HG03565 (cell line): ENCODE data around the gene DOCK9.

Experiments
- ATAC-seq: cut with Tn5 transposase; IDR thresholded peaks from one replicate; pipeline ENCODE4 v1.9.1; 2021; ENCODE audit warnings: mild to moderate bottlenecking, moderate library complexity; ENCODE audit not compliant: unreplicated experiment

Gene DOCK9

DNA sequence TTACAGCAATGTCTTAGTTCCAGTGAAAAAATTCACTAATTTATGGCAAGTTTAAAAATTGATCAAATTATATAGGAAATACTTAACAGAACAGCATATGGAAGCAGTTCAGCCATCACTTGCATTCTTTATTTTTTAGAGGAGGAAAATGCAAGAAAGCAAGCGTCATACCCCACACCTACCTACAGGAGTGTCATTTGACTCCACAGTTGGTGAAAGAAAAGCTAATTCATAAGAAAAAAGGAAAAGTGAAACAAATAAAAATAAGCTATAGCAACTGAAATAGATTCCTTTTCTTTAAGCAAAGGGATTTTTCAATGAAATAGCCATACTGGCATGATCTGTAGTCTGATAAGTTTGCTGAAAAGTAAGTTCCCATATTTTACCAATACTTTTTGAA is 111.0 kb downstream of the DOCK9 start:
- no peak for ATAC-seq

GRCh38 chr13:98860491-98860890 is 117.4 kb downstream of the DOCK9 start:
- ATAC-seq = no peak

- ATAC-seq = no peak
Observed at GRCh38 chr13:98858191-98858590, 119.7 kb downstream of the DOCK9 start.

DNA sequence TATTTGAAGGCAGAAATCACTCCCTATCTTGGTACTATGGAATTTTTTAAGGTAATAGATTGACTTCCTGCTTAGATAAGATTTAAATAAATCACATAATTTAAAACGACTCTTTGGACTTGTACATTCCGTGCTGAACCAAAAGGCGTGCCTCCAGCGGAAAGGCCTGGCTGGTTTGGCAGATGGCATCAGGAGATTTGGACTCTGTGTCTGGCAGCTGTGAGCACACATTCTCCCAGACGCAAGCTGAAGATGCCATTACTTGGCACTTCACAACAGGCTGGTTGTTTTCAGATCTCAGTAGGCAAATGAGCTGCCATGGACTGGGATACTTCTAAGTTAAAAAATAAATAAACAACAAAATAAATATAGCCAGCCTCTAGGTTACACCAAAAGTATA is 120.9 kb downstream of the DOCK9 start:
- no peak for ATAC-seq

DNA sequence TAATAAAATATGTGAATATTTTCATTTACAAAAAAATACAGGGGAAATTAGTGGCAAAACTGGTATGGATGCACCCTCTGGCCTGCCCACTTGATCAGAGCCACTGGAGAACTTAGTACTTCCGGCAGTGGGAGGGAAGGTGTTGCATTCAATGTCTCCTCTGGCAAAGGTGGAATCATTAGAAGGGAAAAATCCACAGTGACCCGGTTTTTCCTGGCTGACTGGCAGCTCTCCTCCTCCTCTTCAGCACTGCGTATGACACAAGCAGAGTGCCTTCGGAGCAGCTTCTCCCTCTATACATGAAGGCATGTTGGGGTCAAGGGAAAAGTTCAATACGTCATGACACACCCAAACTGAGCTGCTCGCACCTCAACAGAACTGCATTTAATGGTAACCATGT is 123.4 kb downstream of the DOCK9 start:
- no peak for ATAC-seq

GRCh38 chr13:98853771-98854221 is 124.1 kb downstream of the DOCK9 start:
- ATAC-seq = peak; percentile 99

DNA sequence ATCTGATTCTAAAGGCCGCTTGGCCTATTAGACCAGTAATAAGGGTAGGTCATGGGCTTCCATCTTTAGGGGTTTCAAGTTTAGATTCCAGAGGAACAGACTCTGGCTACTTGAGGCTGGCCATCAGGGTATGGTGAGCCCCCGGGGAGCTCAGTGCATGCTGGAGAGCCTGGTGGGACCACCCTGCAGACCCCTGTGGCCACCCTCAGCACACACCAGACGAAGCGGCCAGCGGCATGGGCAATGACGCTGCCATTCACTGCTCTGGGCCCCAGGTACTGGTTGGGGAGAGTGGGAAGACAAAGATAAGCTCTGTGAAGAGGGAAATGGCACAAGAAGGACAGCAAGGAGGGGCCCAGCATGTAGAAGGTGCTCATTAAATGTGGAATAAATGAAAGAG is 126.6 kb downstream of the DOCK9 start:
- no peak for ATAC-seq

DNA sequence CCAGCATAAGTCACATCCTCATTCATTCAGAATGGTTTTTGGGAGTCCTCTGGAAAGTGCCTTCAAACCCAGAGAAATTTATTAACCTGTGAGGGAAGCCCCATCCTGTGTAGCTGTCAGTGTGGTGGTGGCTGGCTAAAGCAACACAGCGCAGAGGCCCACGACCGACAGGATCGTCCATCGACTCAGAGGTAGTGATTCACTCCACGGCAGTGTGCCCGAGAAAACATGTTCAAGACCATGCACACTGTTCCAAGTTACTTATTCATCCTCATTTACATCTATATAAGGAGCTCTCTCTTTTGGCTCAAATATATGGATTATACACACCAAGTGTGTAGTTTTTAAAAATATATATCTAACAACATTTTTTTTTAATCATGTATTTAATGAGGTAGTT is 129.1 kb downstream of the DOCK9 start:
- ATAC-seq = no peak

DNA sequence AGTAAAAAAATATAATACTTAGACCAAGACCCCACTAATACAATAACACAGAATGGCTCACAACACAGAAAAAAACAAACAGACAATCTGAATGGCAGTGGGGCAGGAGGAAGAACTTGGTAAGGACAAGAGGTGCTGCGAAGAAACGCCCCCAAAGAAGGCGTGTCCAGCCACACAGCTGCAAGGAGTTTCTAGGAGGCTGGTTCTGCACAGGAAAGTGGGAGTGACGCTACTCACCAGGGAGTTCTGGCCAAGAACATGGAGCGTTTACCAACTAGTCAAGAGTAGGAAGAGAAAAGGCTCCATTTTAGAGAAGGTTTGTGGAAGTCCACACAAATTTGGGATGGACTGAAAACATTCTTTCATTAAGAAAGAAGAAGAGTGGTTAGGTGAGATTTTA is 130.1 kb downstream of the DOCK9 start:
- no peak for ATAC-seq

DNA sequence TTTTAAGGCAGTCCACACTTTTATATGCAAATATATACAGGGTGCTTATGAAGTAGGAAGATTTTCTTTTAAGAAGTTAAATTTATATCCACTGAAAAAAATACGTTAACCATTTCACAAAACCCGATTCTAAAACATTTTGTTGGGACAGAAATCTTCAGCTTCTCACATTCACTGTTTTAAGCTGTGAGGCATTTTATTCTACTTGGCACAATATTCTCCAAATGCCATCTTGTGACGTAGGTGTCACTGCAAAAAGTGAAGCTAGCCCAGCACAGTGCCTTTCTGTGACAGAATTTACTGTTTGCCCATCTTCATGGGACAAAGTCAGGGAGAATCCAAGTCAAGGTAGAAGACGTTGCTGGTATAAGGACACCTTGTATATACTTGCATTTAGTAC is 130.9 kb downstream of the DOCK9 start:
- ATAC-seq = no peak

DNA sequence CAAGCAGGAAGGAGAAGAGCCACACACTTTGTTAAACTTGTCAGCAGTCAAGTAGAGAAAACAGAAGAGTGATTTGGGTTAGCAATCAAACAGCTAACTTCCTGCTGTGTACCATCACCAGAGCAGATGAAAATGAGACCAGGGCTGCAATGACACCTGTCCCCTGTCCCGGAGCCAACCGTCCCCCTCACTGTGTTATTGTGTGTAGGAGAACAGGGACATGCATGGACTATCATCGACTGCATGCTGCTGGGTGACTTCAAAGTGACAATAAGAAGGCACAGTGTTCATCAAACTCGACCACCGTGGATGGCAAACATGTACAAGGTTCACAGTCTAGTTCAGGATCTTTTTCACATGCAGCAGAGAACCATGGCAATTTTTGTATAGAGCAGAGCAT is 131.3 kb downstream of the DOCK9 start:
- no peak for ATAC-seq

DNA sequence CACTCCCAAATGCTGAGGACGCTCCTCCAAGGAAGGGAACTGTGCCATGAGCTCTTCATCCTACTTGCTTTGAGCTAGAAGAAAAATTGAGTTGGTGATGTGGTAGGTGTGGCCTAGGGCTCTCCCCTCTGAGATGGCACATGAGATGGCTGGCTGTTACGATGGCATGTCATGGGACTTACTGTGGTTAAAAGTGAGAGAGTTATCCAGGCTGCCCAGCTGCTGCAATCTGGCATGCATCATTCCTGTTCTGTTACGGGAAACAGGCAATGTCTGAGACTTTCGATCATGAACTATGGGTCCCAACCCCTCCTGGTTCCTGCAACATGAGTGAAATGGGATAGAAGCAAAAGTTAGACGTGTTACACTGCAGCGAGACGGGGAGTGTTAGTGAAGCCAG is 132.1 kb downstream of the DOCK9 start:
- no peak for ATAC-seq

DNA sequence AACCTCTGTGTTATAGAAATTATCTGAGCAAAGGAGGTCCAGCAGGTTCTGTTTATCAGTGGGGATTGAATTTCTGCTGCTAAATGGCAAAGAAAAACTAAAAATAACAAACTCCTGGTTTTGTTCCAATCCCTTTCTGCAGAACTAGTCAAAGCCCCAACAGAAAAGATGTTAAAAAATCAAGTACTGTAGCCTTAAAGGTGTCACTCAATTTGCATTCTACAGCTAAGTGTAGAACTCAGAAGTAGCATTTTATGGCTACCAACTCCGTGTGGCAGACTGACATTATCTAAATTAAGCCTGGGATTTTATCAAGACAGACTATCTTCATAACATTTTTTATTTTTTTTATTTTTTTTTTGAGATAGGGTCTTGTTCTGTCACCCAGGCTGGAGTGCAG is 133.8 kb downstream of the DOCK9 start:
- ATAC-seq = no peak

- no peak for ATAC-seq
Observed at GRCh38 chr13:98843482-98843877, 134.4 kb downstream of the DOCK9 start.

- ATAC-seq = peak; percentile 82
Observed at GRCh38 chr13:98842858-98843481, 134.9 kb downstream of the DOCK9 start.

- ATAC-seq = no peak
Observed at GRCh38 chr13:98842070-98842469, 135.8 kb downstream of the DOCK9 start.

DNA sequence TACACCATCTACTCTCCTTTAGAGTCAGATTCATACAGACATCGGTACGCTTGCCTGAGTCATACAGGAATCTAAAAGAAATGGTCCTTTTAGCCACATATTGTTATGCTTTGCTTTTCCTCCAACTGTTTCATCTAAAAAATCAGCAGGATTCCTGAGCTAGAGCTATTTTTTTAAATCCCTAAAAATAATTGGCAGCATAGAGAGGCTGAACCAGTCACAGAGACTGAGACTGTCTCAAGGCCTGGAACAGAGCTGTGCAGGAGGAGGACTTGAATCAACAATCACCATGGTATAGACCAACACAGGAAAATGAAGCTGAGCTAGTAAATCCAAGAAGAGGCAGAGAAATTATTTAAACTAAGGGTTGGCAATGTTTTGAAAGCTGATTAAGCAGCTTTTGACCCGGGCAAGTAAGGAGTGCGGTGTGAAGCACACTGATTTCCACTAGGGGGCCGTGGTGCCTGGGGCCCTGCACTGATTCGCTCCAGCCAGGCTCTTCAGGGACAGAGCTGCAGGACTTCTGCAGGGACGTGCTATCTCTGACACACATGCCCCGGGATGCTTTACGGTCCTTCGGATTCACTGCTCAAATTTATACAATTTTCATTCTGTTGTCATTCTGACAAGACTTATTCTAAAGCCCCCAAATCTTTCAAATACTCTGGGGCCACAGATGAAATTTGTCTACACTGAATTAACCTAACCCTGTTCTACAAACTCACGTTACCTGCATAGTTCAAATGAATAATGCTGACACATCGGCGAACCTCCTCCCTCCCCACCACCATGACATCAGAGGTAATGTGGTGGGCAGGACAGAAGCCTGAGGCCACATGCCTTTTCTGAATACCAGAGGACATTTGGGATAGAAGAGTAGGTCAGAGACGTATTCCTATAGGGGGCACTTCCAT is 137.8 kb downstream of the DOCK9 start:
- peak; percentile 80 for ATAC-seq

GRCh38 chr13:98838776-98839175 is 139.1 kb downstream of the DOCK9 start:
- ATAC-seq = no peak

DNA sequence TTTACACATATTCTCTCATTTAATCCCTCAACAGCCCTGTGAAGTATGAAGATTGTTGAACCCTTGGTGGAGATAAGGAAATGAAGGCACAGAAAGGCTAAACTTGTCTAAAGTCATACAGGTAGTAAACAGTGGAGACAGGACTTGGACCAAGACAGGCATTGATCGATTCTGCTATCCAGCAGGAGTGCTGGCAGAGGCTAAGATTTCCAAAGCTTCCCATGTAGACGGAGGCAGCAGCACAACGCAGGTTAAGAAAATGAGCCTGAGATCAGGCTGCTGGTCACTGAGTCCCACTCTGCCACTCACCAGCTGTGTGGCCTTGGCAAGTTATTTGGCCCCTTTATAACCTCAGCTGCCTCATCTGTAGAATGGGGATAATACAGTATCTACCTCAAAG is 140.0 kb downstream of the DOCK9 start:
- ATAC-seq = no peak

DNA sequence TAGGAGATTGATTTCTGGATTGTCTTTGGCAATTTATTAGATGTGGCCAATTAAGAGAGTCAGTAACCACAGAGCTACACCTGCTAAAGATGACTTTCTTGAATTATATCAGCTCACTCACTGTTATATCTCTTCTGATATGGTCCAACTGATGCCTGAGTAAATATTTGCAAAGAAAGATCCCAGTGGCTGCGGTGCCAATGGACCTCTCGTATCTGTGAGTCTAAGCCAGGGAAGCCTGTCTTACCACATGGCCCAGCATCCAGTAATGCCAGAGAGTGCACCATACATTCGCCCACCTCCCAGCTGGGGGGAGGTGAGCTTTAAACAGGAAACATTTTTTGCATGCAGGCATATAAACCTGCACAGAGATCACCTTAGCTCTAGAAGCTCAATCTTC is 142.7 kb downstream of the DOCK9 start:
- no peak for ATAC-seq

- ATAC-seq = no peak
Observed at GRCh38 chr13:98834254-98834960, 143.5 kb downstream of the DOCK9 start.

DNA sequence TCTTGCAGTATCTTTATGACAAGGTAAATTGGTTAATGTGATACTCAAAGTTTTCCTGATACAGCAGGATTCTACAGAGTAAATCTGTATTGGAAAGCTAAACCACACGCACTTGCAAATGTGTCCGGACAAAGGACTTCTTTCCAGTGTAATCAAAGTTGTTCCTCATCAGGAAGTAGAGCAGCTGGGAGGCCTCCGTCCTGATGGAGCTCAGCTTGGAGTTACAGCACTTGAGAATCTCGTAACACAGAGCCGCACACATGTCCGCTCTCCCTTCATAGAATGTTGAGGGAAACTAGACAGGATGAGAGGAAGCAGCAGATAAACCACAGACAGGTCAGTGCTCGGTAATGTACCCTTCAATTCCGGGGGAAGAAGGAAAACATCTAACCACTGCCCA is 146.6 kb downstream of the DOCK9 start:
- ATAC-seq = no peak
